HepG2 (cell line): Measurements from ENCODE around the gene MUC4. TPM values are rescaled to one million over a fixed set of nuclear protein-coding genes. Genes with fewer than 3 reads are reported as not detected.

Source experiments
- ATAC-seq: fragments of 200-7000 bp; cut with Tn5 transposase; 3 replicates; pipeline ENCODE4 v1.9.1; 2020; ENCODE audit warnings: mild to moderate bottlenecking, moderate library complexity
- BruUV-seq: library from RNA; stranded (reverse); fragments of 400-500 nt; replicated peaks from 2 replicates; lab custom pipeline; 2021; lab: Mats Ljungman, UMichigan
- CTCF ChIA-PET: fragments of 300-600 bp; formaldehyde crosslinking; extraction: SDS; loops from one replicate; lab custom pipeline; 2021; ENCODE audit warnings: low total read pairs, inconsistent platforms, low intra/inter-chr PET ratio; lab: Yijun Ruan, JAX
- POLR2A ChIA-PET: fragments of 350-600 bp; sonication (Branson Sonifier 250); formaldehyde crosslinking; loops from one replicate; lab custom pipeline; 2020; ENCODE audit warnings: antibody characterized with exemption, inconsistent platforms; lab: Yijun Ruan, JAX
- DNase-seq: peaks from one replicate; pipeline ENCODE4 v3.0.0-alpha.2; 2015; ENCODE audit warnings: low spot score
- FAIRE-seq: peaks from 3 replicates; lab custom pipeline; 2011; peaks lifted over from hg19 to GRCh38; lab: Jason Lieb, UNC
- H2AFZ ChIP-seq: one replicate; pipeline ENCODE4 v1.6.1; 2011; ENCODE audit warnings: low read length, inconsistent platforms
- H3K27ac ChIP-seq: fragments of 300-600 bp; 3 replicates; pipeline ENCODE4 v1.8.0; 2011; ENCODE audit warnings: mixed run types, mild to moderate bottlenecking, mixed read lengths, low read length, inconsistent platforms; ENCODE audit not compliant: insufficient read depth; ENCODE audit errors: extremely low read length
- H3K27me3 ChIP-seq, 2 experiments: fragments of 200-600 bp in 1 of 2; 2 replicates in 1 of 2; 3 replicates in 1 of 2; pipeline versions ENCODE4 v1.6.0 to v1.8.0; 2011; ENCODE audit warnings: low read length in 2 of 2, mild to moderate bottlenecking in 2 of 2, moderate library complexity in 2 of 2, inconsistent platforms in 1 of 2; ENCODE audit not compliant: insufficient read depth in 2 of 2, control insufficient read depth in 1 of 2
- H3K36me3 ChIP-seq, 2 experiments: fragments of 200-600 bp in 1 of 2; replicated peaks in 1 of 2; 2 replicates in 1 of 2; 3 replicates in 1 of 2; pipeline versions ENCODE4 v1.5.1 to v1.8.0; 2011; ENCODE audit warnings: low read length in 2 of 2, inconsistent platforms in 1 of 2; ENCODE audit not compliant: insufficient read depth in 2 of 2, control insufficient read depth in 1 of 2
- H3K4me1 ChIP-seq: 2 replicates; pipeline ENCODE4 v1.5.1; 2012; ENCODE audit warnings: low read length, inconsistent platforms; ENCODE audit not compliant: insufficient read depth
- H3K4me2 ChIP-seq: 2 replicates; pipeline ENCODE4 v1.6.0; 2011; ENCODE audit warnings: low read depth, low read length, inconsistent platforms
- H3K4me3 ChIP-seq, 3 experiments: fragments of 200-600 bp in 1 of 3; sonication (generic), shearing (Covaris generic) in 1 of 3; replicated peaks in 1 of 3; 2 replicates each; pipeline ENCODE4 v1.5.1; 2011 to 2016; ENCODE audit warnings: low read length in 3 of 3, inconsistent platforms in 2 of 3, low read depth in 2 of 3, mild to moderate bottlenecking in 2 of 3, control low read depth in 1 of 3, mixed read lengths in 1 of 3; ENCODE audit not compliant: insufficient read depth in 1 of 3
- H3K79me2 ChIP-seq: one replicate; pipeline ENCODE4 v1.6.1; 2011; ENCODE audit warnings: low read length, inconsistent platforms; ENCODE audit not compliant: insufficient read depth
- H3K9ac ChIP-seq: 2 replicates; pipeline ENCODE4 v1.6.0; 2011; ENCODE audit warnings: mild to moderate bottlenecking, low read depth, low read length, inconsistent platforms; ENCODE audit not compliant: insufficient read depth
- H3K9me3 ChIP-seq: 2 replicates; pipeline ENCODE4 v1.5.1; 2012; ENCODE audit warnings: mild to moderate bottlenecking, low read length
- H4K20me1 ChIP-seq: 2 replicates; pipeline ENCODE4 v1.6.0; 2011; ENCODE audit warnings: inconsistent platforms, mild to moderate bottlenecking, low read length, moderate library complexity; ENCODE audit not compliant: insufficient read depth
- ASH2L ChIP-seq: fragments of 300-600, 200-600 bp; sonication (generic); IDR thresholded peaks from 2 replicates; pipeline ENCODE4 v1.7.0; 2017; ENCODE audit warnings: low read depth, mild to moderate bottlenecking, moderate library complexity, mixed read lengths, low read length; ENCODE audit not compliant: insufficient read length
- FOXO1 ChIP-seq: sonication (generic); formaldehyde crosslinking; IDR thresholded peaks from 2 replicates; pipeline ENCODE4 v1.4.0; 2020; ENCODE audit warnings: missing genetic modification reagents
- IKZF5 ChIP-seq: IDR thresholded peaks from 2 replicates; pipeline ENCODE4 v1.6.1; 2018; ENCODE audit warnings: missing genetic modification reagents, mild to moderate bottlenecking, missing compliant biosample characterization
- NFATC3 ChIP-seq: sonication (generic); formaldehyde crosslinking; IDR thresholded peaks from 2 replicates; pipeline ENCODE4 v1.5.1; 2020; ENCODE audit warnings: mild to moderate bottlenecking, missing genetic modification reagents
- NONO ChIP-seq, 2 experiments: fragments of 450-650 bp in 1 of 2; sonication (generic) in 1 of 2; formaldehyde crosslinking in 1 of 2; IDR thresholded peaks in 1 of 2; conservative IDR thresholded peaks in 1 of 2; 2 replicates each; pipeline versions ENCODE4 v1.6.1 to v1.8.0; 2017 to 2022; ENCODE audit warnings: mild to moderate bottlenecking in 1 of 2, missing genetic modification reagents in 1 of 2, moderate library complexity in 1 of 2
- NR2F2 ChIP-seq: IDR thresholded peaks from 2 replicates; pipeline ENCODE4 v1.6.1; 2012; ENCODE audit warnings: low read depth, inconsistent platforms, borderline replicate concordance
- TCF12 ChIP-seq, 2 experiments: fragments of 450-650 bp in 1 of 2; sonication (generic) in 1 of 2; formaldehyde crosslinking in 1 of 2; IDR thresholded peaks; 2 replicates each; pipeline versions ENCODE4 v1.6.1 to v1.8.0; 2017 to 2022; ENCODE audit warnings: antibody characterized with exemption in 1 of 2, mild to moderate bottlenecking in 1 of 2, missing genetic modification reagents in 1 of 2, moderate library complexity in 1 of 2
- ZBTB26 ChIP-seq: IDR thresholded peaks from 2 replicates; pipeline ENCODE4 v1.6.1; 2016; ENCODE audit warnings: missing compliant biosample characterization, missing genetic modification reagents, borderline replicate concordance
- ZBTB38 ChIP-seq: sonication (generic); formaldehyde crosslinking; IDR thresholded peaks from 2 replicates; pipeline ENCODE4 v1.5.1; 2020; ENCODE audit warnings: mild to moderate bottlenecking, missing genetic modification reagents
- ZBTB44 ChIP-seq: sonication (generic); formaldehyde crosslinking; IDR thresholded peaks from 2 replicates; pipeline ENCODE4 v1.4.0; 2020; ENCODE audit warnings: missing genetic modification reagents
- ZNF614 ChIP-seq: IDR thresholded peaks from 2 replicates; pipeline ENCODE4 v1.6.1; 2018; ENCODE audit warnings: missing biosample characterization, missing genetic modification reagents, inconsistent platforms, borderline replicate concordance
- ZNF776 ChIP-seq: sonication (generic); formaldehyde crosslinking; IDR thresholded peaks from 2 replicates; pipeline ENCODE4 v1.4.0; 2020; ENCODE audit warnings: mild to moderate bottlenecking, missing genetic modification reagents
- ZNF782 ChIP-seq: sonication (generic); formaldehyde crosslinking; IDR thresholded peaks from 2 replicates; pipeline ENCODE4 v1.4.0; 2020; ENCODE audit warnings: missing genetic modification reagents, mild to moderate bottlenecking, borderline replicate concordance
- WGBS: methylation state at CpG from one replicate; pipeline ENCODE4 v1.1.6; 2017; ENCODE audit warnings: low lambda C conversion rate; 5-methylcytosine and 5-hydroxymethylcytosine counted together
- in situ Hi-C: cut with HindIII; loops from 2 replicates; pipeline ENCODE4 v1.10.0; 2017; ENCODE audit warnings: low pct_unique_long_range_greater_than_20kb; ENCODE audit not compliant: extremely low pct_ligation_motif_present
- intact Hi-C: fragments of 100-400 bp; cut with micrococcal nuclease; formaldehyde crosslinking; loops from one replicate; pipeline ENCODE4 v1.10.0; 2022; ENCODE audit not compliant: unreplicated experiment
- polyA plus RNA-seq, 8 experiments: library from polyadenylated mRNA; depleted of rRNA in 3 of 8; stranded (reverse) in 7 of 8; unstranded in 1 of 8; fragments of >200 nt; fragmentation: Illumina TruSeq in 4 of 8; extraction: Trizol in 4 of 8; gene quantifications; 2 replicates each; pipeline versions ENCODE4 v1.2.1 to v1.2.3, GENCODE V29; 2011 to 2016; ENCODE audit warnings: low read depth in 4 of 8, missing spikeins in 1 of 8, mixed read lengths in 1 of 8; ENCODE audit not compliant: insufficient read depth in 1 of 8
- total RNA-seq, 5 experiments: library from RNA; depleted of rRNA; stranded (reverse); fragments of >200 nt; fragmentation: Illumina TruSeq; extraction: Trizol; gene quantifications; 2 replicates each; pipeline ENCODE4 v1.2.3, GENCODE V29; 2016; ENCODE audit warnings: low read depth in 1 of 5

MUC4 gene
- total and polyA plus RNA-seq, 2 of the 13 experiments (the other 11 are each of a cell fraction or from before 2014, with no cell fraction given) = not detected

GRCh38 chr3:195768831-195769303 is 42.9 kb downstream of the MUC4 start:
- H3K4me1 ChIP-seq = no peaks in the 10 kb centered on the region
- H3K9me3 ChIP-seq = no peaks in the 10 kb centered on the region
- BruUV-seq = no TSS peak
- FAIRE-seq (no peak), ATAC-seq (no peak), DNase-seq (no peak)
- no peak for TF ChIP-seq ZNF614 (CRISPR knock-in tag)
- no peak for TF ChIP-seq NONO (IDR thresholded peaks at IDR 0.05)
- no peak for TF ChIP-seq NONO (CRISPR knock-in tag; conservative IDR thresholded peaks at IDR 0.05)
- TF ChIP-seq NFATC3 = no peak
- no peak for TF ChIP-seq ZBTB44 (CRISPR knock-in tag)
- TF ChIP-seq IKZF5 (CRISPR knock-in tag) = no peak
- TF ChIP-seq TCF12 (IDR thresholded peaks at IDR 0.05) = no peak
- no peak for TF ChIP-seq TCF12 (CRISPR knock-in tag; IDR thresholded peaks at IDR 0.05)
- TF ChIP-seq ZBTB38 (CRISPR knock-in tag) = no peak
- no peak for TF ChIP-seq ZNF782 (CRISPR knock-in tag)
- no peak for TF ChIP-seq ASH2L
- TF ChIP-seq NR2F2 = no peak
- no peak for TF ChIP-seq ZNF776 (CRISPR knock-in tag)
- no peak for TF ChIP-seq FOXO1 (CRISPR knock-in tag)
- TF ChIP-seq ZBTB26 = no peak
- no peaks in the 10 kb centered on the region for H4K20me1 ChIP-seq
- H3K4me2 ChIP-seq = no peak overlapping the region
- WGBS = 13% methylated on average over 14 of the region's 17 CpGs
- POLR2A ChIA-PET = no interaction called here
- CTCF ChIA-PET = no interaction called here
- intact Hi-C loops (no loop called here), in situ Hi-C loops (no loop called here)
- H3K27ac ChIP-seq = no peak overlapping the region
- H2AFZ ChIP-seq = no peak overlapping the region
- no peak overlapping the region for H3K9ac ChIP-seq
- peaks cover 7 to 33% of the 10 kb centered on the region in 2 experiments; a peak in 4 of 5 replicates for H3K27me3 ChIP-seq
- H3K4me3 ChIP-seq = no peak overlapping the region
- no peaks in the 10 kb centered on the region for H3K79me2 ChIP-seq
- H3K36me3 ChIP-seq = no peaks in the 10 kb centered on the region
